ENCODE data around the gene CCR9.
A peak's percentile ranks its signal among the peaks of the same experiment; 100 is the strongest.

The CCR9 gene

GRCh38 chr3:45908761-45909160 lies 22.4 kb downstream of the CCR9 start:
- no peak for DNase-seq (ENCODE audit: low read depth)

GRCh38 chr3:45909542-45909941 lies 23.2 kb downstream of the CCR9 start:
- no peak for DNase-seq (ENCODE audit: low read depth)

- DNase-seq (ENCODE audit: low read depth), result no peak
These were observed 24.5 kb downstream of the CCR9 start for GRCh38 chr3:45910892-45911291.

- DNase-seq (ENCODE audit: low read depth), result no peak
These were observed 25.3 kb downstream of the CCR9 start for GRCh38 chr3:45911511-45912226.

- no peak for DNase-seq (ENCODE audit: low read depth)
These were observed 26.1 kb downstream of the CCR9 start for GRCh38 chr3:45912435-45912834.

GRCh38 chr3:45914362-45915058 lies 28.2 kb downstream of the CCR9 start:
- no peak for DNase-seq (ENCODE audit: low read depth)

GRCh38 chr3:45915059-45915439 lies 28.7 kb downstream of the CCR9 start:
- DNase-seq (ENCODE audit: low read depth), result no peak

GRCh38 chr3:45915518-45916231 lies 29.3 kb downstream of the CCR9 start:
- DNase-seq (ENCODE audit: low read depth), result peak; percentile 63

- no peak for DNase-seq (ENCODE audit: low read depth)
These were observed 31.0 kb downstream of the CCR9 start for GRCh38 chr3:45917146-45917898.

GRCh38 chr3:45921158-45922038 lies 35.1 kb downstream of the CCR9 start:
- no peak for DNase-seq (ENCODE audit: low read depth)

- no peak for DNase-seq (ENCODE audit: low read depth)
These were observed 35.6 kb downstream of the CCR9 start for GRCh38 chr3:45922039-45922326.

- no peak for DNase-seq (ENCODE audit: low read depth)
These were observed 36.7 kb downstream of the CCR9 start for GRCh38 chr3:45922950-45923590.

- no peak for DNase-seq (ENCODE audit: low read depth)
These were observed 37.4 kb downstream of the CCR9 start for GRCh38 chr3:45923755-45924154.

GRCh38 chr3:45927881-45928280 lies 41.5 kb downstream of the CCR9 start:
- no peak for DNase-seq (ENCODE audit: low read depth)

- peak; percentile 43 for DNase-seq (ENCODE audit: low read depth)
These were observed 42.8 kb downstream of the CCR9 start for GRCh38 chr3:45929042-45929679.

GRCh38 chr3:45931496-45931895 lies 45.2 kb downstream of the CCR9 start:
- DNase-seq (ENCODE audit: low read depth), result no peak

GRCh38 chr3:45932112-45932511 lies 45.8 kb downstream of the CCR9 start:
- no peak for DNase-seq (ENCODE audit: low read depth)

GRCh38 chr3:45933591-45933990 lies 47.2 kb downstream of the CCR9 start:
- DNase-seq (ENCODE audit: low read depth), result no peak

GRCh38 chr3:45936261-45936660 lies 49.9 kb downstream of the CCR9 start:
- no peak for DNase-seq (ENCODE audit: low read depth)

- DNase-seq (ENCODE audit: low read depth), result no peak
These were observed 51.1 kb downstream of the CCR9 start for GRCh38 chr3:45937206-45938042.
